Activated CD8-positive, alpha-beta memory T cell treated with anti-CD3 and anti-CD28 coated beads, Interleukin-2, amount 10 ng/mL, durations not matched to agents 7 days and 5 days (primary cell): ENCODE results near the gene HIBADH. TPM values are rescaled to one million over a fixed set of nuclear protein-coding genes. Genes with fewer than 3 reads are reported as not detected.
A peak's percentile ranks its signal among the peaks of the same experiment; 100 is the strongest.

Experiments
- ATAC-seq: fragments of 150-1000 bp; cut with Tn5 transposase; one replicate; pipeline ENCODE4 v1.10.0; 2021; ENCODE audit warnings: moderate library complexity
- CTCF ChIA-PET: fragments of 350-600 bp; sonication (Branson Sonifier 250); formaldehyde crosslinking; loops from one replicate; lab custom pipeline; 2021; ENCODE audit warnings: antibody characterized with exemption; lab: Charles Lee
- DNase-seq: peaks from one replicate; pipeline ENCODE4 v3.0.0-alpha.2; 2020
- H3K27ac Mint-ChIP-seq: one replicate; pipeline ENCODE4 v1.8.0; 2021; ENCODE audit warnings: mild to moderate bottlenecking, mixed read lengths
- H3K27me3 Mint-ChIP-seq: one replicate; pipeline ENCODE4 v1.8.0; 2021; ENCODE audit warnings: mixed read lengths
- H3K36me3 Mint-ChIP-seq: one replicate; pipeline ENCODE4 v1.8.0; 2021; ENCODE audit warnings: mild to moderate bottlenecking, mixed read lengths
- H3K4me1 Mint-ChIP-seq: one replicate; pipeline ENCODE4 v1.8.0; 2021; ENCODE audit warnings: mixed read lengths
- H3K4me3 Mint-ChIP-seq: one replicate; pipeline ENCODE4 v1.8.0; 2021; ENCODE audit warnings: mild to moderate bottlenecking, moderate library complexity, mixed read lengths
- H3K9me3 Mint-ChIP-seq: one replicate; pipeline ENCODE4 v1.8.0; 2022; ENCODE audit warnings: low read depth, mixed read lengths
- total RNA-seq, 2 experiments: library from RNA; stranded (reverse); gene quantifications; one replicate each; pipeline ENCODE4 v1.2.3, GENCODE V29; 2021

HIBADH gene
- total RNA-seq, result 10 to 100 TPM; 13.1 to 15.8 TPM

- DNase-seq (peak; percentile 98), ATAC-seq (peak; percentile 99)
- Mint-ChIP-seq H3K4me1 (peaks cover 19% of the 10 kb centered on the region), H3K36me3 (peaks cover 2% of the 10 kb centered on the region), H3K27me3 (no peaks in the 10 kb centered on the region), H3K27ac (peak within 1 kb of the TSS; percentile 81), H3K4me3 (peak within 1 kb of the TSS; percentile 75), H3K9me3 (no peaks in the 10 kb centered on the region)
- CTCF ChIA-PET, result interaction anchor here (0.8 to 1.6 kb wide), 10 partner anchors 11 to 533 kb away, joined by 3 to 5 read pairs (median 4); partner anchors contain the start of genes HOXA4 and TAX1BP1
These were observed at the start of gene HIBADH for GRCh38 chr7:27662490-27663205. Gene HIBADH (minus strand): TSS chr7:27662883. CDS start chr7:27662788, 95 bp downstream.

- no peak for DNase-seq
- peaks cover 4% of the 10 kb centered on the region for H3K27me3 Mint-ChIP-seq
- H3K4me3 Mint-ChIP-seq, result no peak overlapping the region
- CTCF ChIA-PET, result no interaction called here
- H3K9me3 Mint-ChIP-seq, result peaks cover 2% of the 10 kb centered on the region
- no peak overlapping the region for H3K27ac Mint-ChIP-seq
- no peak for ATAC-seq
- H3K4me1 Mint-ChIP-seq, result peaks cover 17% of the 10 kb centered on the region
- H3K36me3 Mint-ChIP-seq, result peaks cover 2% of the 10 kb centered on the region
These were observed 49.5 kb upstream of the HIBADH start for GRCh38 chr7:27712217-27712616.

- H3K27me3 Mint-ChIP-seq, result peaks cover 1% of the 10 kb centered on the region
- H3K4me1 Mint-ChIP-seq, result peaks cover 17% of the 10 kb centered on the region
- peaks cover 2% of the 10 kb centered on the region for H3K9me3 Mint-ChIP-seq
- CTCF ChIA-PET, result interaction anchor here (1.0 kb wide), 1 partner anchor 224 kb away, joined by 3 read pairs; no protein-coding TSS in a partner anchor
- ATAC-seq (peak; percentile 70), DNase-seq (no peak)
- H3K4me3 Mint-ChIP-seq, result no peak overlapping the region
- peaks cover 2% of the 10 kb centered on the region for H3K36me3 Mint-ChIP-seq
- H3K27ac Mint-ChIP-seq, result peak overlapping the region; percentile 20
These were observed 46.7 kb upstream of the HIBADH start for GRCh38 chr7:27709137-27710075.

GRCh38 chr7:27708485-27708884, 45.8 kb upstream of the HIBADH start:
- Mint-ChIP-seq H3K4me3 (no peak overlapping the region), H3K27ac (no peak overlapping the region), H3K4me1 (peaks cover 17% of the 10 kb centered on the region), H3K27me3 (peaks cover 3% of the 10 kb centered on the region), H3K9me3 (peaks cover 2% of the 10 kb centered on the region), H3K36me3 (peaks cover 2% of the 10 kb centered on the region)
- DNase-seq (no peak), ATAC-seq (no peak)
- CTCF ChIA-PET, result interaction anchor here (1.0 kb wide), 1 partner anchor 225 kb away, joined by 3 read pairs; no protein-coding TSS in a partner anchor

GRCh38 chr7:27705200-27705594, 42.5 kb upstream of the HIBADH start:
- H3K36me3 Mint-ChIP-seq, result no peaks in the 10 kb centered on the region
- H3K4me3 Mint-ChIP-seq, result no peak overlapping the region
- ATAC-seq, result no peak

GRCh38 chr7:27704422-27705199, 41.9 kb upstream of the HIBADH start:
- CTCF ChIA-PET, result no interaction called here
- no peaks in the 10 kb centered on the region for H3K9me3 Mint-ChIP-seq
- H3K36me3 Mint-ChIP-seq, result no peaks in the 10 kb centered on the region
- H3K4me1 Mint-ChIP-seq, result peaks cover 9% of the 10 kb centered on the region
- H3K27me3 Mint-ChIP-seq, result peaks cover 9% of the 10 kb centered on the region
- no peak overlapping the region for H3K27ac Mint-ChIP-seq
- H3K4me3 Mint-ChIP-seq, result no peak overlapping the region
- ATAC-seq (no peak), DNase-seq (no peak)

More at GRCh38 chr7:27705200-27705594, 42.5 kb upstream of the HIBADH start:
- CTCF ChIA-PET, result interaction anchor here (1.1 kb wide), 1 partner anchor 214 kb away, joined by 3 read pairs; no protein-coding TSS in a partner anchor
- Mint-ChIP-seq H3K4me1 (peaks cover 15% of the 10 kb centered on the region), H3K27me3 (peaks cover 9% of the 10 kb centered on the region), H3K27ac (no peak overlapping the region), H3K9me3 (no peaks in the 10 kb centered on the region)
- DNase-seq, result no peak

- CTCF ChIA-PET, result no interaction called here
- H3K4me1 Mint-ChIP-seq, result peaks cover 3% of the 10 kb centered on the region
- H3K27me3 Mint-ChIP-seq, result peaks cover 9% of the 10 kb centered on the region
- H3K9me3 Mint-ChIP-seq, result no peaks in the 10 kb centered on the region
- no peak for ATAC-seq
- no peak for DNase-seq
- H3K27ac Mint-ChIP-seq, result no peak overlapping the region
- no peak overlapping the region for H3K4me3 Mint-ChIP-seq
- no peaks in the 10 kb centered on the region for H3K36me3 Mint-ChIP-seq
These were observed 40.5 kb upstream of the HIBADH start for GRCh38 chr7:27703181-27703580.

GRCh38 chr7:27700501-27700900, 37.8 kb upstream of the HIBADH start:
- no peaks in the 10 kb centered on the region for H3K36me3 Mint-ChIP-seq
- peaks cover 9% of the 10 kb centered on the region for H3K27me3 Mint-ChIP-seq
- H3K27ac Mint-ChIP-seq, result no peak overlapping the region
- H3K9me3 Mint-ChIP-seq, result no peaks in the 10 kb centered on the region
- ATAC-seq, result no peak
- DNase-seq, result no peak
- no peak overlapping the region for H3K4me3 Mint-ChIP-seq
- peaks cover 8% of the 10 kb centered on the region for H3K4me1 Mint-ChIP-seq
- CTCF ChIA-PET, result interaction anchor here (1.0 kb wide), 1 partner anchor 29 kb away, joined by 3 read pairs; no protein-coding TSS in a partner anchor

GRCh38 chr7:27699751-27700150, 37.1 kb upstream of the HIBADH start:
- Mint-ChIP-seq H3K9me3 (no peaks in the 10 kb centered on the region), H3K27me3 (peaks cover 9% of the 10 kb centered on the region), H3K27ac (no peak overlapping the region), H3K4me3 (no peak overlapping the region), H3K4me1 (peaks cover 8% of the 10 kb centered on the region), H3K36me3 (no peaks in the 10 kb centered on the region)
- ATAC-seq, result no peak
- DNase-seq, result no peak
- CTCF ChIA-PET, result interaction anchor here (1.0 kb wide), 1 partner anchor 28 kb away, joined by 3 read pairs; no protein-coding TSS in a partner anchor

- no peaks in the 10 kb centered on the region for H3K36me3 Mint-ChIP-seq
- ATAC-seq (peak; percentile 33), DNase-seq (no peak)
- peaks cover 6% of the 10 kb centered on the region for H3K27me3 Mint-ChIP-seq
- H3K27ac Mint-ChIP-seq, result peak overlapping the region; percentile 34
- H3K4me3 Mint-ChIP-seq, result no peak overlapping the region
- H3K4me1 Mint-ChIP-seq, result peaks cover 8% of the 10 kb centered on the region
- H3K9me3 Mint-ChIP-seq, result no peaks in the 10 kb centered on the region
- CTCF ChIA-PET, result interaction anchor here (1.5 kb wide), 1 partner anchor 35 kb away, joined by 4 read pairs; the partner anchor contains the start of gene HIBADH
These were observed 35.3 kb upstream of the HIBADH start for GRCh38 chr7:27697861-27698430.

- no peak for ATAC-seq
- H3K36me3 Mint-ChIP-seq, result no peaks in the 10 kb centered on the region
- CTCF ChIA-PET, result no interaction called here
- H3K9me3 Mint-ChIP-seq, result no peaks in the 10 kb centered on the region
- no peak for DNase-seq
- H3K4me1 Mint-ChIP-seq, result peaks cover 8% of the 10 kb centered on the region
- H3K27ac Mint-ChIP-seq, result no peak overlapping the region
- H3K4me3 Mint-ChIP-seq, result no peak overlapping the region
- no peaks in the 10 kb centered on the region for H3K27me3 Mint-ChIP-seq
These were observed 32.4 kb upstream of the HIBADH start for GRCh38 chr7:27695096-27695495.

GRCh38 chr7:27693794-27694193, 31.1 kb upstream of the HIBADH start:
- CTCF ChIA-PET, result no interaction called here
- Mint-ChIP-seq H3K36me3 (no peaks in the 10 kb centered on the region), H3K4me3 (no peak overlapping the region), H3K27me3 (peaks cover 5% of the 10 kb centered on the region), H3K27ac (no peak overlapping the region), H3K9me3 (no peaks in the 10 kb centered on the region), H3K4me1 (peaks cover 8% of the 10 kb centered on the region)
- ATAC-seq (no peak), DNase-seq (no peak)
